Gastroesophageal sphincter (tissue), 3 donors: Measurements from ENCODE around the gene GNG2.
A peak's percentile ranks its signal among the peaks of the same experiment; 100 is the strongest.

Experiments used
- CTCF ChIP-seq, 4 experiments: fragments of 200-600 bp in 2 of 4; fragments of 450-650 bp in 2 of 4; sonication (generic) in 1 of 4; IDR thresholded peaks; one replicate each; pipeline ENCODE4 v1.5.1; 2017 to 2019; ENCODE audit warnings: antibody characterized with exemption in 4 of 4, mild to moderate bottlenecking in 2 of 4, moderate library complexity in 2 of 4
- POLR2AphosphoS5 ChIP-seq: sonication (generic); formaldehyde crosslinking; IDR thresholded peaks from one replicate; pipeline ENCODE4 v1.6.1; 2017; ENCODE audit warnings: antibody characterized with exemption

DNA sequence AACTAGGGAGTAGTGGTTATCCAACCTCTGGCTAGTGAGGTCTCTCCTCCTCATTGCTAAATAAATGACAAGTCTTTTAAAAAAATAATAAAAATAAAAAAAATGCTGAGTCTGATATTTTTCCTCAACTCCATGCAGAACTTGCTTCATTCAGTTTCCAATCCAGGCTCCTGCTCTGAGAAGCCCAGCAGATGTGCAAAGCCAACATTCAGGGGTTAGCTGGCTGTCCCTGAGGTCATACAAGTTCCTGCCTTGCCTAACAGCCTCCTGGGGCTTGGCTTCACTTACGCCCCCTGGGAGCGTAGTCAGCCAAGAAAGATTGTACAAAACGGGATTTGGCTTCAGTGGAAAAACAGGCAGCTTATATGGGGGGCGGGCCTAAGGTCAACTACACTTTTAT lies 152.2 kb downstream of the GNG2 start:
- no peak for TF ChIP-seq CTCF (IDR thresholded peaks at IDR 0.05)
- TF ChIP-seq POLR2AphosphoS5, result peak; percentile 72
